Fibroblast of pulmonary artery (primary cell): ENCODE data around the gene BICC1.

Source experiments
- DNase-seq: peaks from one replicate; pipeline ENCODE4 v3.0.0-alpha.2; 2010; ENCODE audit warnings: low read depth
- H3K4me3 ChIP-seq: replicated peaks from 2 replicates; pipeline ENCODE4 v1.5.1; 2011; ENCODE audit warnings: low read depth, mild to moderate bottlenecking, control low read depth, low read length, moderate library complexity
- TF ChIP-seq, protein P1 (sequence below): IDR thresholded peaks from 2 replicates; pipeline ENCODE4 v1.5.1; 2011; ENCODE audit warnings: mild to moderate bottlenecking, control low read depth, low read length, inconsistent platforms; ENCODE audit errors: missing control alignments

BICC1 gene

DNA sequence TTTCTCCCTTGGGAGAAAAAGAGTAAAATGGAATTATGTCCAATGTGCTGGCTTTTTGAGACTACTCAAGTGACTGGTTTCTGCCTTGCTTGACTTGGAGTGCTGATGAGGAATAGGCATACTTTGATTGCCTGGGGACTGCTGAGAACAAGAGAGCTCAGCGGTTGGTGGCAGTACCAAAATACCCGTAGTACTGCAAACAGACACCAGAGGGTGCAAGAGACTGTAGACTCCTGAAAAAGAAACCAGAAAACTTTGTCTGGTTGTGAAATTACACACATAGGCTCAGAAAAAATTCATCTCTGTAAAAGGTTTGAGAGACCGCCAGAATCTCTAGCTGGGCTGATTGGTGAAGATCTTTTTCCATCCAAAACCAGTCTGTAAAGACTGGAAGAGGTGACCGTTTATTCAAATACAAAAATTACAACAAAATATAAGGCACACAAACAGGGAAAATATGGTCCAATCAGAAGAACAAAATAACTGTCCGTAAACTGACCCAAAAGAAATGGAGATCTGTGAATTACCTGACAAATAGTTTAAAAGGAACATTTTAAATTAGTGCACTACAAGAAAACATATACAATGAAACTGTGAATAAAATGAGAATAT is 18.5 kb downstream of the BICC1 start:
- DNase-seq, result peak; percentile 87
- H3K4me3 ChIP-seq, result no peak overlapping the region
- TF ChIP-seq, protein P1, sequence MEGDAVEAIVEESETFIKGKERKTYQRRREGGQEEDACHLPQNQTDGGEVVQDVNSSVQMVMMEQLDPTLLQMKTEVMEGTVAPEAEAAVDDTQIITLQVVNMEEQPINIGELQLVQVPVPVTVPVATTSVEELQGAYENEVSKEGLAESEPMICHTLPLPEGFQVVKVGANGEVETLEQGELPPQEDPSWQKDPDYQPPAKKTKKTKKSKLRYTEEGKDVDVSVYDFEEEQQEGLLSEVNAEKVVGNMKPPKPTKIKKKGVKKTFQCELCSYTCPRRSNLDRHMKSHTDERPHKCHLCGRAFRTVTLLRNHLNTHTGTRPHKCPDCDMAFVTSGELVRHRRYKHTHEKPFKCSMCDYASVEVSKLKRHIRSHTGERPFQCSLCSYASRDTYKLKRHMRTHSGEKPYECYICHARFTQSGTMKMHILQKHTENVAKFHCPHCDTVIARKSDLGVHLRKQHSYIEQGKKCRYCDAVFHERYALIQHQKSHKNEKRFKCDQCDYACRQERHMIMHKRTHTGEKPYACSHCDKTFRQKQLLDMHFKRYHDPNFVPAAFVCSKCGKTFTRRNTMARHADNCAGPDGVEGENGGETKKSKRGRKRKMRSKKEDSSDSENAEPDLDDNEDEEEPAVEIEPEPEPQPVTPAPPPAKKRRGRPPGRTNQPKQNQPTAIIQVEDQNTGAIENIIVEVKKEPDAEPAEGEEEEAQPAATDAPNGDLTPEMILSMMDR, result peak; percentile 88

DNA sequence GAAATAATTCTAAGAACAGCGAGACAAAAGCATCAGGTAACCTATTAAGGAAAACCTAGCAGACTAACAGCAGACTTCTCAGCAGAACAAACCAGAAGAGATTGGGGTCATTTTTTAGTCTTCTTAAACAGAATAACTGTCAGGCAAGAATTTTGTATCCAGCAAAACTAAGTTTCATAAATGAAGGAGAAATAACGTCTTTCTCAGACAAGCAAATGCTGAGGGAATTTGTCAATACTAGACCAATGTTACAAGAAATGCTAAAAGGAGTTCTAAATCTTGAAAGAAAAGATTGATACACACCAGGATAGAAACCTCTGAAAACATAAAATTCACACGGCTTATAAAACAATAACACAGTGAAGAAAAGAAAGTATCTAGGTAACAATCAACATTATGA is 22.6 kb downstream of the BICC1 start:
- H3K4me3 ChIP-seq, result no peak overlapping the region
- TF ChIP-seq, protein P1, result no peak
- no peak for DNase-seq

DNA sequence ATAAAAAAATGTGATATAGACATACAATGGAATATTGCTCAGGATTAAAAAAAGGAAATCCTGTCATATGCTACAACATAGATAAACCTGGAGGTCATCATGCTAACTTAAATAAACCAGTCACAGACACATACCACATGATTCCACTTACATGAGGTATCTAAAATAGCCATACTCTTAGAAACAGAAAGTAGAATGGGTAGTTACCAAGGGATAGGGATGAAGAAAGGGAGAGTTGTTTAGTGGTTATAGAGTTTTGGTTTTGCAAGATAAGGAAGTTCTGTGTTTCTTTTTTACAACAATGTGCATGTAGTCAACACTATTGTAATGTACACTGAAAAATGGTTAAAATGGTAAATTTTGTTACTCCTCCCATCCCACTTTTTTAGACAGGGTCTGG is 30.5 kb downstream of the BICC1 start:
- TF ChIP-seq, protein P1, result no peak
- DNase-seq, result no peak
- no peak overlapping the region for H3K4me3 ChIP-seq

DNA sequence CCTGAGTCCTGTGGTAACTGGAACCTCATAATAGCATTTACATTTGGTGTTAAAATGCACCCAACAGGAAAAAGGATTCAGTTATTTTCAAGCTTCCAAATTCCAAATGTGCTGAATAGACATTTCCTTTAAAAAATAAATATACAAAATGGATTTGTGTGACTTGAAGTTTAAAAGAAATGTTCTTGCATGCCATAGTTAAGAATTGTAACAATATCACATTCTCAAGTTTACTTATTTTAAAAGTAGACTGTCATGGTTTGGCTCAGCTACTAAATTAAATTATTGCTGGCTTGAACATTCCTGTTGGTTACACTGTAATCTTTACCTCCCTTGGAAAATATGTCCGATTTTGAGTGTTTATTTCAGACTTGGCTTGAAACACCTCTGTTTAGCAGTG is 31.5 kb downstream of the BICC1 start:
- TF ChIP-seq, protein P1, result no peak
- H3K4me3 ChIP-seq, result no peak overlapping the region

DNA sequence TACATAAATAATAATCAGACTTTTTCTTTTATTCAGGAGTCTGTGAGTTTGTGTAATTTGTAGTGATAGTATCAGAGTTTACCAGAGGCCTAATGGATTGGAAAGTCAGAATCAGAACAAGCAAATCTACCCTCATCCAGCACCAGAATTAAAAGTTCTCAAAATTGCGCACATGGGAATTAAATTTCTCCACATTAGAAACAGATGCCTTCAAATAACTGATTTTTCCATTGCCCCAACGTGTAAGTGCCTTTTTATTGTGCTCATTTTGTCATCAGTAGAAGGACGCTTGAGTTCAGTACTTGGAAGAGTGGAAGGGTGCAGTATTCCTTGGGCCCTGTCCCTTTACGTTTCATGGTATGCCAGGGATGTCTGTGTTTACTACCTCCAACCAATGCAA is 32.8 kb downstream of the BICC1 start:
- no peak overlapping the region for H3K4me3 ChIP-seq
- no peak for DNase-seq
- TF ChIP-seq, protein P1, result no peak

More for the DNA sequence above, 31.5 kb downstream of the BICC1 start:
- no peak for DNase-seq

DNA sequence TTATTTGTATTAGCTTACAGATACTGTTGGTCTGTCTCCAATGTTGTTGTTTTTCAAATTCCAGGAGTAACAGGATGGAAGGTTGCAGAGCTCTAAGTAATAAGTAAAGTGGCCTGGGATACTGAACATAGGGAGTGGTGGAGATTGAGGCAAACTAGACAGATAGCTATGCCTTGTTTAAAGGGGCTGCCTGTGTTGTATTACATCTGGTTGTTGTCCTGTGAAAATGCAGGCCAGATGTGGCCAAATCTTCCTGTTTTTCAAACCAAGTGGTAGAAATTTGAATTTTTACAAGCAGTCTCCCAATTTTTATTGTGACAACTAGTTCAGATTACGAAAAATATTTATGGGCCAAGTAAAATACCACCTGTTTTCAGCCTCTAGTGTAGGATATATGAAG is 33.5 kb downstream of the BICC1 start:
- no peak for DNase-seq
- H3K4me3 ChIP-seq, result no peak overlapping the region
- TF ChIP-seq, protein P1, result no peak
